IPS DF 19.7 (cell line): Measurements from ENCODE around the gene SLC15A2.
"Not testable (repeated sequence)": the region's sequence is repeated elsewhere in the genome, so short reads cannot be mapped to it uniquely, and the experiment has no call there.

Experiments
- DNase-seq: peaks from one replicate; pipeline ENCODE4 v3.0.0-alpha.2; 2013; ENCODE audit warnings: low read depth, low spot score

Gene SLC15A2, protein sequence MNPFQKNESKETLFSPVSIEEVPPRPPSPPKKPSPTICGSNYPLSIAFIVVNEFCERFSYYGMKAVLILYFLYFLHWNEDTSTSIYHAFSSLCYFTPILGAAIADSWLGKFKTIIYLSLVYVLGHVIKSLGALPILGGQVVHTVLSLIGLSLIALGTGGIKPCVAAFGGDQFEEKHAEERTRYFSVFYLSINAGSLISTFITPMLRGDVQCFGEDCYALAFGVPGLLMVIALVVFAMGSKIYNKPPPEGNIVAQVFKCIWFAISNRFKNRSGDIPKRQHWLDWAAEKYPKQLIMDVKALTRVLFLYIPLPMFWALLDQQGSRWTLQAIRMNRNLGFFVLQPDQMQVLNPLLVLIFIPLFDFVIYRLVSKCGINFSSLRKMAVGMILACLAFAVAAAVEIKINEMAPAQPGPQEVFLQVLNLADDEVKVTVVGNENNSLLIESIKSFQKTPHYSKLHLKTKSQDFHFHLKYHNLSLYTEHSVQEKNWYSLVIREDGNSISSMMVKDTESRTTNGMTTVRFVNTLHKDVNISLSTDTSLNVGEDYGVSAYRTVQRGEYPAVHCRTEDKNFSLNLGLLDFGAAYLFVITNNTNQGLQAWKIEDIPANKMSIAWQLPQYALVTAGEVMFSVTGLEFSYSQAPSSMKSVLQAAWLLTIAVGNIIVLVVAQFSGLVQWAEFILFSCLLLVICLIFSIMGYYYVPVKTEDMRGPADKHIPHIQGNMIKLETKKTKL

DNA sequence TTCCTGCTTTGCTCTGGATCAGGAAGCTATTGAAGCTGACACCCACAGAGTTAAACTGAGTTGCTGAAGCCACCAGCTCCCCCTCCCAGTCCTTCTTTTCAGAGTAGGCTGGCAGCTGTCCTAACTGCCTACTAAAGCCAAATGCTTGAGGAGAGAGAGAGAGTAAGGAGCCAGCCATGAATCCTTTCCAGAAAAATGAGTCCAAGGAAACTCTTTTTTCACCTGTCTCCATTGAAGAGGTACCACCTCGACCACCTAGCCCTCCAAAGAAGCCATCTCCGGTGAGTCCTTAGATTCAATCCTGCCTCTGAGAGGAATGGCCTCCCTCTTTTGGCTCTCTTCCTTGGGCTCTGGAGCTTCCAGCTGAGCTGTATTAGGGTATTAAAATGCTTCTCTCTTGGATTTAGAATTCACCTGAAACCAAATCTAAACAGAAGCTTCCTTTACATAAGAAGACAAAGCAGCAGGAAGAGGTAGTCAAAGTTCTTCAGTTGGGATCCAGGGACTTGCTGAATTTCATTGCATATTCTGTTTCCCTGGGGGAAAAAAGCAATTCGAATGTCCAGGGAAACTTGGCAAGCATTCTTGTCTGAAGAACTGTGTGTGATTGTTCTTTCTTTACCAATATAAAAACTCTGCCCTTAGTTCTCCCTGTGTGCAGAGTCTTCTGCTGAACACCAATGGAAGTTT lies at the start of gene SLC15A2:
TSS of gene SLC15A2 (plus strand) at position 101 of the 690 bp plus-strand sequence. CDS start at position 177, 76 bp downstream.
- peak; percentile 45 for DNase-seq

DNA sequence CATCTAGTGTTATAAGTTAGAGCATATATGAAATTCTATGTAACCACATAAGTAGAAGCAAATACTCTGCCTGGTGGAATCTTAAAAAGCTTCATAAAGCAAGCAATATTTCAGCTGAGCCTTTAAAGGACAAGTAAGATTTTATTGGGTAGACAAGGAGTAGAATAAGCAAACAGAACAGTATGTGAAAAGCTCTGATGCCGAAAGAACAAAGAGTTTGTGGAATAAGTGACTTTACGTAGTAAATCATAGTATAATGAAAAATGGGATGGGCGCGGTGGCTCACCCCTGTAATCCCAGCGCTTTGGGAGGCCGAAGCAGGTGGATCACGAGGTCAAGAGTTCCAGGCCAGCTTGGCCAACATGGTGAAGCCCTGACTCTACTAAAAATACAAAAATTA lies 49.3 kb upstream of the SLC15A2 start:
- DNase-seq = no peak

DNA sequence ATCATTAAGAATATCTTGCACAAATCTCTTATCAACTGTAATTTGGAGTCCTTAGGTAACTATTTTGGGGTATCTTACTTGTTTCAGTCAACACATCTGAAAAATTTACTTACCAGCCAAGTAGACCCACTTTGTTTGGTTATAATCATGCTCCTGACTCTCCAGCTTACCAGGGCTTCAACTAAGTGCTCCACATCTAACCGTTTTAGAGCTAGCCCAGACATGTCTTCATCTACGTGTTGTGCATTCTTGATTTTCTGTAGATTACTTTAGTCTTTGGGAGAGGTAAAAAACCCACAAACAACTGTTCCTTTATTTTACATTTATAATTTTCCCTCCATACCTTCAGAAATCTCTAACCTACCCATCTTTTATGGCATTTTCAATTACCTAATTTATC lies 41.9 kb upstream of the SLC15A2 start:
- no peak for DNase-seq

DNA sequence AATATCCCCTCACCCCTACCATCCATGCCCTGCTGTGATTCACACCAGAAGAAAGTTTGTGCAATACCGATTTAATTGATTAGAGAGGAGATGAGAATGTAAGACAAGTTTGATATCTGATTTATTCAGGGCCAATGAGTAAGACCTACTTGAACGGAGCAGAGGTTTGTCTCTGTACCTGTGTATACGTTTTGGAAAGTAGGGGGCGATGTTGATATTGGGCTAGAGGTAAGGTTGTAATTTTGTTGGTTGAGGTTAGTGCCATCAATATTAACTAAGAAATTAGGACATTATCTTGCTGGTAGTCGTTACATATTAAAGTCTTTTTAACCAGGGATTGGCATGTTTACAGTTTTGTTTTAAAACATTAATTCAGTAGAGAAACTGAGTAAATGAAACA lies 38.6 kb upstream of the SLC15A2 start:
- DNase-seq = no peak

DNA sequence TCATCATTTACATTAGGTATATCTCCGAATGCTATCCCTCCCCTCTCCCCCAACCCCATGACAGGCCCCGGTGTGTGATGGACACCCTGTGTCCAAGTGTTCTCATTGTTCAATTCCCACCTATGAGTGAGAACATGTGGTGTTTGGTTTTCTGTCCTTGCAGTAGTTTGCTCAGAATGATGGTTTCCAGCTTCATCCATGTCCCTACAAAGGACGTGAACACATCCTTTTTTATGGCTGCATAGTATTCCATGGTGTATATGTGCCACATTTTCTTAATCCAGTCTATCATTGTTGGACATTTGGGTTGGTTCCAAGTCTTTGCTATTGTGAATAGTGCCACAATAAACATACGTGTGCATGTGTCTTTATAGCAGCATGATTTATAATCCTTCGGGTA lies 36.4 kb upstream of the SLC15A2 start:
- DNase-seq = not testable (repeated sequence)

DNA sequence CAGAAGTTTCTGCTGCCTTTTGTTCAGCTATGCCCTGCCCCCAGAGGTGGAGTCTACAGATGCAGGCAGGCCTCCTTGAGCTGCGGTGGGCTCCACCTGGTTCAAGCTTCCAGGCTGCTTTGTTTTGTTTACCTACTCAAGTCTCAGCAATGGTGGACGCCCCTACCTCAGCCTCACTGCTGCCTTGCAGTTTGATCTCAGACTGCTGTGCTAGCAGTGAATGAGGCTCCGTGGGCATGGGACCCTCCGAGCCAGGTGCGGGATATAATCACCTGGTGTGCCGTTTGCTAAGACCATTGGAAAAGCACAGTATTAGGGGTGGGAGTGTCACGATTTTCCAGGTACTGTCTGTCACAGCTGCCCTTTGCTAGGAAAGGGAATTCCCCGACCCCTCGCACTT lies 31.0 kb upstream of the SLC15A2 start:
- DNase-seq = not testable (repeated sequence)

DNA sequence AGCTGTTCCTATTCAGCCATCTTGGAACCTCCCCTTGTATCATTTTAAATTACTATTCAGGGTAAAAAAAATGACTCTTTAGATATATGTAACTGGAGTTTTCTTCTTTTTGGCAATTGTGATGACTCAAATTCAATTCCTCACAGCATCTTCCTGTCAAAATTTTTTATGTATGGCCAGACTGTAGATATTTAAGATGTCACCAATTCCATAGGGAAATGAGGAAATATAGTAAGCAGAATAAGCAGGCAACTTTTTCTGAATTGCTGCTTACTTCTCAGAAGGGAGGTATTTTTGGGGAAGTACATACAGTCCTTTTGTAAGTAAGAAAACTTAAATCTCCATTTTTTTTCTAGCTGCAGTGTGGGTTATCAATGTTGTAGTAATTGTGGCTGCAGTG lies 30.4 kb upstream of the SLC15A2 start:
- no peak for DNase-seq

DNA sequence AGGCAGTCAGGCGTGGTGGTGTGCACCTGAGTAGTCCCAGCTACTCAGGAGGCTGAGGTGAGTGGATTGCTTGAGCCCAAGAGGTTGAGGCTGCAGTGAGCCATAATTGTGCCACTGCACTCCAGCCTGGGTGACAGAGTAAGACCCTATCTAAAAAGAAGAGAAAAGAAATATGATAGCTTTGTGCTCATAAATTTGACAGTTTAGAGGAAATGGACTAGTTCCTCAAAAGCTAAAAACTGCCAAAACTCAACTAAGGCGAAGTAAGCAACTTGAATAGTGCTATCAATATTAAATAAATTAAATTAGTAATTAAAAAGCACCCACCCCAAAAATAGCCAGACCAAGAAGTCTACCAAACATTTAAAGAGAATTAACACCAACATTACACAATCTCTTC lies 24.5 kb upstream of the SLC15A2 start:
- no peak for DNase-seq

DNA sequence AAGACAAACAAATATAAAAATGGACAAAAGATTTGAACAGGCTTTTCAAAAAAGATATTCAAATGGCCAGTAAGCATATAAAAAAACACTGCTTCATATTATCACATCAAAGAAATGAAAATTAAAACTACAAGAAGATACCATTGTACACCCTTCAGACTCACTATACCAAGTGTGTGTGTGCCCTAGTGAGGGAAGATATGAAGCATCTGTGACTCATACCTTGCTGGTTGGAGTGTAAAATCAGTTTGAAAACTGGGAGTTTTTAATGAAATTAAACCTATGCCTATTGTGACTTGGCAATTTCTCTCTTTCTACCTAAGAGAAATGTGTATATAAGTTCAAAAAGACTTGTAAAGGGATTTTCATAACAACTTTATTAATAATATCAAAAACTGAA lies 23.5 kb upstream of the SLC15A2 start:
- DNase-seq = no peak

DNA sequence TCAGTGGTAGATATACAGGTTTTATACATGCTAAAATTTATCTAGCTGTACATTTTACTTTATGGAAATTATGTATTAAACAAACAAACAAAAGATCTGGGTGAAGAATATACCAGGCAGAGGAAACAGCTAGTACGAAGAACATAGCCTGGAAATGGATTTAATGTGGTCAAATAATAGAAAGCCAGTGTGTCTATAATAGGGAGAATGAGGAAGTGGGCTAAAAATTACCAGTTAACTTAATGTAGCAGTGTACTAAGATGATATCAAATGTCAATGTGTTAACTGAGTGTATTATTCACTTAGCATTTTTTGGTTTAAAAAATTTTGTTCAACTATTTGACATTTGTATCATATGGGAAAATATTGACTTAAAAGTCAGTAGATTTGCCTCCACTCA lies 22.8 kb upstream of the SLC15A2 start:
- DNase-seq = no peak

DNA sequence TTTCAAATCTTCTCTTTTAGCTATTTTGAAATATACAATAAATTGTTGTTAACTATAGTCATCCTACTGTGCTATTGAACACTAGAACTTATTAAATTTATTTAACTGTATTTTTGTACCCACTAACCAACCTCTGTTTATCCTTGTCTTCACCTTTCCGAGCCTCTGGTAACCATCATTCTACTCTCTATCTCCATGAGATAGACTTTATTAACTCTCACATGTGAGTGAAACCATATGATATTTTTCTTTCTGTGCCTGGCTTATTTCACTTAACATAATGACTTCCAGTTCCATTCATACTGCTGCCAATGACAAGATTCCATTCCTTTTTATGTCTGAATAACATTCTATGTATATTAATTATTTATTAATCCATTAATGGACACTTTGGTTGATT lies 15.8 kb upstream of the SLC15A2 start:
- no peak for DNase-seq

DNA sequence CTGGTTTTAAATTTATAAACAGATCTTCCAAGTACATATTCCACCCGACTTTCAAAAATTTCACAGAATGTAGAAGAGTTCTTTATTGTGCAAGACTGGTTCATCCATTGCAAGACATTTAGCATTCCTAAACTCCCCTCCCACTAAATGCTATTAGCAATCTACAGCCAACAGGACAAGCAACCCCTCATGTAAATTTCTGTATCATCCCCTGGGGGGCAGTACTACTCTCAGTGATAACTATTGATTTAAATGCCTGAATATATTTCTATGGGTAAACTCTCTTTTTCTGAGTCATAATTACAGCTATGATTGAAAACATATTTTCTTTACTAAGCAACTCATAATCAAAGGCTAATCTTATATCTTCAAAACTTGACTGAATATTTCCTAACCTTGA lies 10.7 kb upstream of the SLC15A2 start:
- DNase-seq = no peak

DNA sequence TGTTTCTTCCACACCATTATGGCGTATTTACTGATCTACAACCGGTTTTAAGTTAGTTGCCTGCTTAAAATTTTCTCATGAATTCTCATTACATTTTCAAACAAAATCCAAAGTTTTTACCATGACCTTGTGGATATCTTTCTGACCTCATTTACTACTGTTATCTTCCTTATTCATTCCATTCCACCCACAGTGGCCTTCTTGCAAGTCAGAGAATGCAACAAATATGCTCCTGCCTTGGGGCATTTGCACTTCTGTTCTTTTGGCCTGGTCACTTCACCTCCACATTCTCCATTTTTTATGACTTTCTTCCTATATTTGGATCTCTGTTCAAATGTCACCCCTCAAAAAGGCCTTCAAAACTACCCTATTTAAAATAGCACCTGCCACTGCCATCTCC lies 8.8 kb upstream of the SLC15A2 start:
- DNase-seq = no peak

DNA sequence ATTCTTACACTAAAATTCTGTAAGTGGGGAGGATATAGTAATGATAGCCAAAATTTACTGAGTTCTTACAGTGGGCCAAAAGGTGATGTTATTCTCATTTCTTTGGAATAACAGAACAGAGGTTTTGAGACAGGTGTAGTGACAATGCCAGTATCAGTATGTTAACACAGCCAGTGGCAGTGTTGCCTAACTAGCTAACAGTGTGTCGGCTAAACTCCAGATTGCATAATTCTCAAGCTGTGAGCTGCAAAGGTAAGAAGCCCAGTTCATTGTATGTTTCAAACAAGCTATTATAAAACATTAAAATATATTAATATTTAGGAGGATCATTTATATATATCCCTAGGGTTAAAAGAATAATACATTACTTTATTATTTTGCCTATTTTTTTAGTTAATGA lies 920 bp downstream of the SLC15A2 start:
- DNase-seq = no peak

DNA sequence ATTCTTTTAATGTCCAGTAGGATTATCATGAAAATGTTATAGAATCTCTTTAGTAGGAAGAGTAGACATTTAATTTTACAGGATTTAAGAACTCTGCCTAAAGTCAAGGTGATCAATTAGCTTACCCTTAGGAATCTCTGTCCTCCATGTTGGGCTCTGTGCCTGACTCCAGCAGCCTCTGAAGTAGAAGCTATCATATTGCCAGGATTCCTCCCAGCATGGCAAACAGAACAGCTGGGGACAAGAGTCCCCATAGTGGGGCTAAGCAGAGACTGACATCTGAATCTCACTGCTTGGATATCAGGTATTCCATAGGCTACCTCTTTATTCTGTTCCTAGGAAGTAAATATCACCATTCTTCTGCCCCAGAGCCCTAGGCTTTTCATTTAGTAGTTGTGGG lies 1.5 kb downstream of the SLC15A2 start:
- no peak for DNase-seq

DNA sequence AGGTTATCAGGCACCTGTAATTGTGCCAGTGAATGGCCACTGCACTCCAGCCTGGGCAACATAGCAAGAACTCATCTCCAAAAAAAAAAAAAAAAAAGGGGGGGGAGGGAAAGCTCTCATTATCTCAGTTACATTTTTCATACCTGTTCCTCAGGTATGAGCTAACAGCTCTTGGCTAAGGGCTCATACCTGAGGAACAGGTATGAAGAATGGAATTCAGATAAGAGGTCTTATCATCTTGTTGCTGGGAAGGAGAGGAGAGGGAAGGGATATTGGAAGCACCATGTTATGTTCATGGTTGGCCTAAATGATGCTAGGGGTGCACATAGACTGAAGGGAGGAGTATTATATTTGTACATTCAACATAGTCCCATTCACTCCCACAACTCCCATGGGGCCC lies 2.6 kb downstream of the SLC15A2 start:
- DNase-seq = no peak

DNA sequence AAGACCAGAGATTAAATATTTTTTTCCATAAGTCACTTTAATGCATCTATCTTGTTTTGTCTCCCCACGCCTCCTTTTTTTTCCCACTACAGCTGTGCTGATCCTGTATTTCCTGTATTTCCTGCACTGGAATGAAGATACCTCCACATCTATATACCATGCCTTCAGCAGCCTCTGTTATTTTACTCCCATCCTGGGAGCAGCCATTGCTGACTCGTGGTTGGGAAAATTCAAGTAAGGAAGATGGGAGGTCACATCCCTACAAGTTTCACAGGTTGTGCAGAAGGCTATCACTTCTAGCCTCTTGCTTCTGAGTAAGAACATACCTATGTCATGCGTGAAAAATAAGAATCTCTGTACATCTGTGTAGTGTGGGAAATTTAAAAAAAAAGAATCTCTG lies 3.1 kb downstream of the SLC15A2 start:
- DNase-seq = no peak

DNA sequence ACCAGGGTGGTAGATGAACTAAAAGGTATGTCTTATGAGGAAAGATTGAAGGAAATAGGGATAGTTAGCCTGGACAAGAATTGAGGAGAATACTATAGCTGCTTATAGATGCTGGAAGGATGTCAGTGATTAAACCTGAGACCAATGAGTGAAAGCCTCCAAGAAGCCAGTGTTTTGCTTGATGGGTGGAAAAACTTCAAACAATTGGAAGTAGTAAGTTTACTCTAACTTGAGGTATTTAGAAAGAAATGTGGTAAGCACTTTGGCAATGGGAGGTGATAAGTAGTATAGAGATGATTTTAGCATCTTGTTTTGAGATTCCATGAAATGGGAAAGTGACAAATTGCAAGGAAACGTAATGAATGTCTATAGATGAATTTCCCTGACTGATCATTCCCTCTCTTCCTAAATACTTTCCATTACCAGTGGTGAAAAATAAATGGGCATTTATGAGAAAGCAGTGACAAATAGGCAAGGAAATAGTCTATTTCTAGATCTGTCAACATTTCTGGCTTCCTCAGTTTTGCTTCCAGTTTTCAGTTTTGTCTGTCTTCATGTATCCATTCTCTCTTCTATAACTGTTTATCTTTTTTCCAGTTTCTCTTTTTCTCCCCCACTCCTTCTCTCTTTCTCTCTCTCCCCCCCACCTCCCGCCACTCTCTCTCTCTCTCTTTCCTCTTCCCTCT lies 19.2 kb downstream of the SLC15A2 start:
- no peak for DNase-seq

DNA sequence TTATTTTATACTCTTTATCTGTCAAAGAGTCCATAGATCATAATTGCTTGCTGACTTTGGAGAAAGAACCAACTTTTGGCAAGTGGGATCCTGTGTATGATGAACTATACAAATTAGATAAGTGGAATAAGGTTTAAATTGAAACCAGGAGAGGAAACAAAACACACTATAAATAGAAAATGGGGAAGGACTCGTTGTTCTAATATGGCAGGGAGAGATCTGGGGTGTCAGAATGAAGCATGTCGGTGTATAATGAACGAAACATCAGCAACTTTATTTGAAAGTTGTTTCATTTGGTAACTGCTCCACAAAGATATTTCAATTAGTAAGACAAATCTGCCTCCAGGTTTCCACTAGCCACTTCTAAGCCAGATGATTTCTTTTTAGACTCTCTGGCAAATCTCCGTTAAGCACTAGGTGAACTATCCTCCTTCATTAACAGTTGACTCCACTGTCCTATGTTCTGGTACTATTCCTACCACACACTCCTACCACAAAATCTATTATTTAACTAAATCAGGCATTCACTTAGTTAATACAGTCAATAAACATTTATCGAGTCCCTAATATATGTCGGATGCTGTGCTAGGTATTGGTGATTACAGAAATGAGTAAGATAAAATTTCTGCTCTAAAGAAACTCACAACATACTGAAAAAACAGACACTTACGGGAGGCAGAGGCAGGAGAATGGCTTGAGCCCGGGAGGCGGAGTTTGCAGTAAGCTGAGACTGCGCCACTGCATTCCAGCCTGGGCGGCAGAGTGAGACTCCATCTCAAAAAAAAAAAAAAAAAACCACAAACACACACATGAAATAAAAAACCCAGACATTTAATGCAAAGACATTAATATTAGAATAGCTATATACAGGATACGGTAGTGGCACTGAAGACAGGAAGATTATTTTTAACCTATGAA lies 20.1 kb downstream of the SLC15A2 start:
- DNase-seq = no peak

DNA sequence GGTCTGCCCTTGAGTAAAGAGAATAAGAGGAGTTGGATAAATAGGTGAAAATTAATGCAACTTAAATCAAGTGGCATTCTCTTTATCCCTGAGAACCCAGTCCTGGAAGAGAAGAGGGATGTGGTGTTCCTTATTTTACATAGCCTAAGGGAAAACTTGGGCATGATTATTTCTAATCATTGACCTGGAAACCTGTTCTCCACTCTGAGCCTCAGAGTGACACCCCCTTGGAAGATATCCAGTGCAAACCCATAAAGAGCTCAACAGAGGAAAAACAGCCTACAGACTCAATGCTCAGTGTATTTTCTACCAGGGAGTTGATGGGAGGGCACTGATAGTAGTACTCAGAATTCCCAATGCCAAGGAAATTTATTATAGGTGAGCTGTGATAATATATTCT lies 22.0 kb downstream of the SLC15A2 start:
- no peak for DNase-seq
